Lung microvascular endothelial cell (primary cell): ENCODE measurements around the gene VWA8. TPM values are rescaled to one million over a fixed set of nuclear protein-coding genes. Genes with fewer than 3 reads are reported as not detected.
"Not testable (repeated sequence)": the region's sequence is repeated elsewhere in the genome, so short reads cannot be mapped to it uniquely, and the experiment has no call there.

Experiments used
- DNase-seq, 2 donors: peaks; one replicate each; pipeline versions ENCODE4 v3.0.0 to v3.0.0-alpha.2; 2010; ENCODE audit warnings: low read depth in 2 of 2
- total RNA-seq: library from RNA; depleted of rRNA; stranded (reverse); fragments of >200 nt; gene quantifications from 2 replicates; pipeline ENCODE4 v1.2.1, GENCODE V29; 2014

The VWA8 gene
- total RNA-seq, 1 donor from 2014 or later = 5.4 TPM

DNA sequence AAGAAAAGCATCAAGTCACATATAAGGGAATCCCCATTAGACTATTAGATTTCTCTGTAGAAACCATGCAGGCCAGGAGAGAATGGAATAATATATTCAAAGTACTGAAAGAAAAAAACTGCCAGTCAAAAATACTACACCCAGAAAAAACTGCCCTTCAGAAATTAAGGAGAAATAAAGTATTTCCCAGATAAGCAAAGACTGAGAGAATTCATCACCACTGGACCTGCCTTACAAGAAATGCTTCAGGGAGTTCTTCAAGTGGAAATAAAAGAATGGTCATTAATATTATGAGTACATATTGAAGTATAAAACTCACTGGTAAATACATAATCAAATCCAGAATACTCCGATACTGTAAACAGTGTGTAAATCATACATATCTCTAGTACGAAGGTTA lies 35.9 kb downstream of the VWA8 start:
- no peak for DNase-seq

DNA sequence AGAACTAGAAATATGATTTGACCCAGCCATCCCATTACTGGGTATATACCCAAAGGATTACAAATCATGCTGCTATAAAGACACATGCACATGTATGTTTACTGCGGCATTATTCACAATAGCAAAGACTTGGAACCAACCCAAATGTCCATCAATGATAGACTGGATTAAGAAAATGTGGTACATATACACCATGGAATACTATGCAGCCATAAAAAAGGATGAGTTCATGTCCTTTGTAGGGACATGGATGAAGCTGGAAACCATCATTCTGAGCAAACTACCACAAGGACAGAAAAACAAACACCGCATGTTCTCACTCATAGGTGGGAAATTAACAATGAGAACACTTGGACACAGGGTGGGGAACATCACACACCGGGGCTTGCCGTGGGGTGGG lies 38.0 kb downstream of the VWA8 start:
- not testable (repeated sequence) for DNase-seq

DNA sequence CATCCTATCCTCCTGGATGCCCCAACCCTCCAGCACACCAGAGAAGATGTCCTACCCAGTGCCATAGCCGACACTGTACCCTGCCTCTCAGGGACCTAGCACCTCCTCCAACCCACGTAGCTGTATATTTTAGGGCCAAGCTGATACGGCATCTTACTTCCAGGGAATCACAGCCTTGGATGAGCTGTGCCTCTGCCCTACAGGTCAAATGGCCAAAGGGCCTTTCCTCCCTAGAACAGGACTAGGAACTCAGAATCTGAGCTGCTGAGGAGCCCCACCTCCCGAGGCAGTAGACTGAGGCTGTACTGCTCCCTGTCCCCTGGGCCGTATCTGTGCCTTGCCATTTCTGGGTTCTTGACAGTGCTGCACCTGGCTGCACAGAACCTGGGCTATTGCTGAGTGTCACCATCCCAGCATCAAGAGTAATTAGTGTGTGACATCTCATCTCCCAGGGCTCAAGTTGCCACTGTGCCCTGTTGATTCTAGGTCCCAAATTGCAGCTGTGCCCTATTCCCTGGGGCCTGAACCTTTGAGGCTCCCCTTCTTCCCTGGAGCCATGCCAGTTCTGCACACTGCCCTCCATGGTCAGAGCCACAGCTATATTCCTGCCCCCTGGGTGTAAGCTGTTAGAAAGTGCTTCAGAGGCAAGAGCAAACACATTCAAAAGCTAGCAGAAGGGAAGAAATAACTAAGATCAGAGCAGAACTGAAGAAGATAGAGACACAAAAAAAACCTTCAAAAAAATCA lies 41.0 kb downstream of the VWA8 start:
- no peak for DNase-seq

DNA sequence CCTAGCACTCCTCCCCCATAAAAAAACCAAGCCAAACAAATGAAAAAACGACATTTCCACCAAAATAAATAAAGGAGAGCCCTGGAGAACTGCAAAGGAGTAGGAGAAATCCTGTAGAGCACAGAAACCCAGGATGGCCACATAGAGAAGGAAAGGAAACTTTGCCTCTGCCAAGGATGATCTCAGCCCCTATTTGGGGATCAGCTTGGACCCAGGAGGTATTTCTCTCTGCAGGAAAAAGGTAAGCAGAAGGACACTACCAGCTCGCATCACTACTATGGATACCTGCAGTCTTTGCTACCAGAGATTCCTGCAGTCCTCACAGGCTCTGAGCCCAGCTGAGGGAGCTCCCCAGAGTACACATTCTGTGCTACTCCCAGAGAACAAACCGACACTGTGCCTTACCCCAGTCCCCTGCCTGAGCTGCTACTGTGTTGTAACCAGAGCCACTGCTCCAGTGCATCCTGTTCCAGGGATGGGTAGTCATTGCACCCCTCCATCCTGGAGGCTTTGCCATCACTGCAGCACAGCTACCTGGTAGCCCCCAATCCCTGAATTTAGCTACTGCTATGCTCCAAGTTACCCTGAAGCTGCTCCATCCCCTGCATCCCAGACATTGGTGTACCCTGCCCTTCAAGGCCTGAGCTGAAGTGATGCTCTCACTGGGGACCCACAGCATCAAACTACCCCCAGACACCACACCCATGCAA lies 41.7 kb downstream of the VWA8 start:
- no peak for DNase-seq

DNA sequence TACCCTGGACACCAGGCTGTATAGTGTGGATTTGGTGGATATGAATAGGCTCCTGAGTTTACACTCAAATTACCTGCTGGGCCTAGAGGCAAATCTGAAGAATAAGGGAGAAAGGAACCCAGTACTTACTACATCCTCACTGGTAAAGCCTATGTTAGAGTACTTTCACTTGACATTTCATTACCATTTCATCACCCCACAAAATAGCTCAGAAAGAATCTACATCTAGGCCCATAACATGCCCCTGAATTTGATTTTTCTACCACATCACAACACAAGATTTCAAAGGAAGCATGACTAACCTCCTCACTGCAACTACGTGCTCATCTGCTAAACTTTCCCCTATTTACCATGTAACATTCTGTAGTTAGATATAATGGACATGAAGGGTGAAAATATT lies 43.3 kb downstream of the VWA8 start:
- DNase-seq = peak; percentile 47 to 74

DNA sequence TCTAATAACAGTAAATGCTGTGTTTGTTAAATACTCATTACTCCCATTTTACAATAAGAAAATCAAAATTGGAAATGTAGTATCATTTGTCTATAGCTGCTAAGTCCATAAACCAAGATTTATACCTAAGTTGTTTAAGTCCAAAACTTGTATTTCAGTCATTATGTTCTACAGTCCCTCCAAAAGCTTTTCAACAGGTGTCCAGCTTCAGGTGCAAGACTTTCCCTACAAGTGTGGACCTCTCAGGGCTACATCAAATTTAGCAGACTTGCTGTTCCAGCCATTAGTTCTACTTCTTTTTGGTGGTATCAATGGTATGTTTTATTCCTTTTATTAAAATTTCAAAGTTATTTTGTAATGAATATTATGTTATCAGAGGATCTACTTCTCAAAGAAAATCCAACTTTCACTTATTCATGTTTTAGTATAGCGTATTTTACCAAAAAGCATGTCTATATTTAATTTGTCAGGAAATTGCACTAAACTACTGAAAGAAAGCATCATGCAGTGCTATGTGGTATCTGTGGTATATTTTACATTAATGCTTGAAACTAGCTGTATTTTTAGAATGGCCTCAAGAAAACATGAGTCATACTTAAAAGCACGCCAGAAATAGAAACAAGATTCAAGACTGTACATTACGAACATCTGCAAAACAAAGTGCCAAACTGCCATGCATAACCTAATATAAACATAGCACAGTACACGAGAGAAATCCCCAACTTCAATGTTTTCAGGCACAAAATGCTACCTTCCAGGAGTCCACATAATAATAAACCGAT lies 44.5 kb downstream of the VWA8 start:
- DNase-seq = peak in 1 of 2 donors; percentile 84

DNA sequence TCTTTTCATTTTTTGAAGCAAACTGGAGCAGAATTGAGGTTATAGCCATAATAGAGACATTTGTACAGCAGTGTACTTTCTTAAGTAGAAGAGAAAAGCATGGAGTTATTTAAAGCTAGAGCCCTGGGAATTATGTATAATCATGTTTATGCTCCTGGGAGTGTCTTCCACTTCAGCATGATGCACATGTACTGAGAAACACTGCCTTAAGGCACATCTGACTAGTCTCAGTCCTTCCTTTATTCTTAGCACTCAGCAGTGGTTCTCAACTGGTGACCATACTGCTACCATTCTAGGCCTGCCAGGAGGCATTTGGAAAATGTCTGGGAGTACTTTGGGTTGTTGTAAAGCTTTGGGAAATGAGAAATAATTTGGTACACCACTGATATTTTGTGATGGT lies 45.8 kb downstream of the VWA8 start:
- no peak for DNase-seq

DNA sequence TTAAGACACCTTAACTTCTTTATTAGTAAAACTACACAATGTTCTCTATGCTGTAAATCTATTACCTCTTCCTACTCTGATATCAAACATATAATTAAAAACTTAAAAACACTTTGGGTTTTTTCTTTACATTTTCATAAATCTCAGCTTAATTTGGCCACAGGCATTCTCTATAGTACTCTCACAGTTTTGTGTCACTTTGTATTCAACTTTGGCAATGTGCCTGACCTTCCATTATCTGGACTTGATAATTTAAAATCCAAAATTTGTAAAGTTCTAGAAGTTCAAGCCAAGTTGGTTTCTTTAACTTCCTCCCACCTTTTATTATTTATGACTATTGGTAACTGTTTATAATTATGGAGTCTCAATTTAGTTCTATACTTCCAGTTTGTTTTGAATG lies 46.4 kb downstream of the VWA8 start:
- DNase-seq = no peak

DNA sequence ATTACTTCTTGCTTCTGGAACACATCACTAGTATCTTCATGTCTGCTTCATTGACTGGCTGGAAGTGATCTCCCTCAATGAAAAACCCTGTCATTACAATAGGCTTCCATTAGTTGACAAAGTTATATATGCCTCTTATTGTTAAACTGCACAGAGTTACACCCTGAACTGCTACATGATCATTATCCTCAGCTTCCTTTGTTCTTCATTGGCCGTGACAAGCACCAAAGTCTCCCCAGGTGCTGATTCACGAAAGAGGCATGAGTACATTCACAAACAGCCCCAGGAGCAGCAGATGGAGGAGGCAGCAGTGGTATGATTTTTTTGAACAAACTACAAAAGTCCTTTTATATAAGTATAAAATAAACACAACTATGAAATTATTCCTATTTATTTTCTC lies 51.4 kb downstream of the VWA8 start:
- DNase-seq = no peak

DNA sequence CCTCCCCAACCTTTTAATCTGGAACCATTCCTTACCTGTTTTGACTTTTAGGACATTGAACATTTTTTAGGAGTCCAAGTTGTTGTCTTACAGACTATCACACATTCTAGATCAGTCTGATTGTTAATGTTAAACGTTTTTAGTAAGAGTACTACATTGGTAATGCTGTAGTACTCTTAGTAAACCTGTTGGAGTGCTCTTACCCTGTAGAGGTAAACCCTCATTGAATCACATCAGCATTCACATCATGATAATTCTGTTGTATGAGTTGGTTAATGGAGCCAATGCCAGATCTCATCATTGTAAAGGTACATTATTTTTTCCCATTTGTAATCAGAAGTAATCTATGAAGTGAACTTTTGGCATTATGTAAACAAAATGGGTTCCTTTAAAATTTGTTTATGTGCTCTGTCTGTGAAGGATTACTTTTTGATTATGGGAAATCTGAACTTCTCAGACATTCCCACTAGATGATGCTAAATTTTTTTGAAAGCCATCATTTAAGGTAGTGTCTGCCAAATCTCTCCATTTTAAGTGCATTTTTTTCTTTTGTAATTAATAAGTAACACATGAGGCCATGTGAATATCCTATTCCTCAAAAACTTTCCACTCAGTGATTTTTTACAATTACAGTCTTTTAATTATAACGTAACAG lies 55.2 kb downstream of the VWA8 start:
- DNase-seq = peak; percentile 46 to 47

DNA sequence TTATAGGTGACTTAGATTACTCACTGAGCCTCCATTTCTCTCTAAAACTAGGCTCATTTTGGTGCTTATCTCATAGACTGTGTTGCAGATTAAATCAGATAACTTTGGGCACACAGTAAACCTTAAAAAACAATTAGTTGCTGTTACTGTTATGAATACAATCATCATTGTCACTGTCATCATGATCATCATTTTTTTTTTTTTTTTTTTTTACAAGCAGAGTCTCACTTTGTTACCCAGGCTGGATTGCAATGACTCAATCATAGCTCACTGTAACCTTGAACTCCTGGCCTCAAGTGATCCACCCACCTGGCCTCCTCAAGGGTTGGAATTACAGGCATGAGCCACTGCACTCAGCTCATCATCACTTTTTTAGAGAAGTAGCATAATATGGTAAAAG lies 60.0 kb downstream of the VWA8 start:
- no peak for DNase-seq

DNA sequence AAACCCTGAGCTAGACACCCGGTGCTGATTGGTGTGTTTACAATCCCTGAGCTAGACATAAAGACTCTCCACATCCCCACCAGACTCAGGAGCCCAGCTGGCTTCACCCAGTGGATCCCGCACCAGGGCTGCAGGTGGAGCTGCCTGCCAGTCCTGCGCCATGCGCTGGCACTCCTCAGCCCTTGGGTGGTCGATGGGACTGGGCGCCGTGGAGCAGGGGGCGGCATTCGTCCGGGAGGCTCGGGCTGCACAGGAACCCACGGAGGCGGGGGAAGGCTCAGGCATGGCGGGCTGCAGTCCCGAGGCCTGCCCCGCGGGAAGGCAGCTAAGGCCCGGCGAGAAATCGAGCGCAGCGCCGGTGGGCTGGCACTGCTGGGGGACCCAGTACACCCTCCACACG lies 62.5 kb downstream of the VWA8 start:
- DNase-seq = not testable (repeated sequence)

DNA sequence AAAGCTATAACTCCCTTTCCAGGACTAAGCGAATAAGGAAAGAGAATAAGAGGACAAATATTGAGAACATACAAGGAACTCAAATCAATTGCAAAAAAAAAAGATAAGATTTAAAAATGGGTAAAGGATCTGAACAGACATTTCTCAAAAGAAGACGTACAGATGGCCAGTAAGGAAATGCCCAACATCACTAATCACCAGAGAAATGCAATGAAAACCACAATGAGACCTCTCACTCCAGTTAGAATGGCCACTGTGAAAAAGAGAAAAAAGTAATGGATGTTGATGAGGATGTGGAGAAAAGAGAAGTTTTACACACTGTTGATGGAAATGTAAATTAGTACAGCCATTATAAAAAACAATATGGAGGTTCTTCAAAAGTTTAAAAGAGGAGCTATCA lies 63.8 kb downstream of the VWA8 start:
- peak in 1 of 2 donors; percentile 35 for DNase-seq

DNA sequence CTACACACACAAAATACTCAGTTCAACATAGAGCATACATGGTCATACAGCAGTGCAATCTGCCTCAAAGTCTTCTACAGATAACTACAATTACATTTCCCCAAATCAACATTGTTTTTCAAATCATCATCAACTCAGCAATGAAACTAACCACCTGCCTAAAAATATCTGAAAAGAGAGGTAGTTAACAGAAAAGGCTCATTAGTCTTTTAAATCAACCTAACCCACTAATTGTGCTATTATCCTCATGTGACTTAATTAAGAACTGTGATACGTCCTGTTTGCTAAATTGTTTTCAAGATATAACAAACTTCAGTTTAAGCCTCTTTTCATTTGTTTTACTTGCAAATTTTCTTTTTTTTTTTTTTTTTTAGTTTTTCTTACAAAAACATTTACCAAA lies 65.4 kb downstream of the VWA8 start:
- no peak for DNase-seq

DNA sequence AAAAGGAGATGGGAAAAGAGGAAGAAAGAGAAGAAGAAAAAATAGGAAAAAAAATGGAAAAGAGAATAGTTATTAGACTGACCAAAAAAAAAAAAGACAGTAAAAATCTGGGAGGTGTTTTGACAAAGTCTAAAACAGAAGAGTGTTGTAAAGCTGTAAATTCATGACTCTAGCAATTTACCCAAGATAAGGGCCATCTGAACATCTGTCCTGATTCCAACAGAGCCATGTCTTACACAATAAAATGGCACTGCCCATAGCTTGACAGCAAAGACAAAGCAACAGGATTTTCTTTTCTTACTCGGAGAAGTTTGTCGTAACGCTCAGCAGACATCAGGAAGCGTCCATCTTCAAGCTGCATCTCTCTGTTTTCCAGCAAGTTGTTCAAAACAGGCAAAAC lies 69.8 kb downstream of the VWA8 start:
- no peak for DNase-seq

DNA sequence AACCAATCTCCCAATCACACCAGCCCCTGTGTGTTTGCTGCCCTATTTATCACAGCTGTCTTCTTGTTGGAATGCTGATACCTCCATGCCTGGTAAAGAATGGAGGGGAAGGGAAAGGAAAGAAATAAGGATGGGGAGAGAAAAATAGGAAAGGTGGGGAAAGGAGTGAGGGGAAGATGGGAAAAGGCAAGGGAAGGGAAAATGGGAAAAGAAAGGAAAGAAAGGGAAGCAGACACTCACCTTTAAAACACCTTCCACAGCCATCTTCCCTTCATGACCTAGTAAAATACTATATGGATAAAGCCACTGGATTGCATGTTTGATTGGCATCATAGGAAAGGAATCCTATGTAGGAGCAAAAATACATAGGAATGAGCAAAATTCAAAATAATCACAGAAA lies 77.8 kb downstream of the VWA8 start:
- DNase-seq = no peak

DNA sequence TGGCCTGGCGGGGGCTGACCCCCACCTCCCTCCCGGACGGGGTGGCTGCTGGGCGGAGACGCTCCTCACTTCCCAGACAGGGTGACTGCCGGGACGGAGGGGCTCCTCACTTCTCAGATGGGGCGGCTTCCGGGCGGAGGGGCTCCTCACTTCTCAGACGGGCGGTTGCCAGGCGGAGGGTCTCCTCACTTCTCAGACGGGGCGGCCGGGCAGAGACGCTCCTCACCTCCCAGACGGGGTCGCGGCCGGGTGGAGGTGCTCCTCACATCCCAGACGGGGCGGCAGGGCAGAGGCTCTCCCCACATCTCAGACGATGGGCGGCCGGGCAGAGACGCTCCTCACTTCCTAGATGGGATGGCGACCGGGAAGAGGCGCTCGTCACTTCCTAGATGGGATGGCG lies 79.0 kb downstream of the VWA8 start:
- not testable (repeated sequence) for DNase-seq

DNA sequence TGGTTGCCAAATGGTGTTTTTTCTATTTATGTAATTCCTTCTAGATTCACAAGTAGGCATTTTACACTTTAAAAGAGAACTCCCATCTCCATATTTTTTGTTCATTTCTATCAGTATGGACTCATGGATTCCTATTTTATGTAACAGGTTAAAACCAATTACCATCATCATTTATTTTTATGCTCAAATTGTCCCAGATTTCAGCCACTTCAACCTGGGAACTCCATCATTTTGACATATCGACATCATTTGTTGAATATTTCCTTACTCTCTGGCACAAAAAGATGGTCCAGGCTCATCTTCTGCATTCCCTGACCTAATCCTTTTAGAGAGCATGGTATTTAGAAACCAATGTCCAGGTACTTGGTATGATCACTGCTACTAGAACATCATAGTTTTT lies 79.9 kb downstream of the VWA8 start:
- DNase-seq = no peak

DNA sequence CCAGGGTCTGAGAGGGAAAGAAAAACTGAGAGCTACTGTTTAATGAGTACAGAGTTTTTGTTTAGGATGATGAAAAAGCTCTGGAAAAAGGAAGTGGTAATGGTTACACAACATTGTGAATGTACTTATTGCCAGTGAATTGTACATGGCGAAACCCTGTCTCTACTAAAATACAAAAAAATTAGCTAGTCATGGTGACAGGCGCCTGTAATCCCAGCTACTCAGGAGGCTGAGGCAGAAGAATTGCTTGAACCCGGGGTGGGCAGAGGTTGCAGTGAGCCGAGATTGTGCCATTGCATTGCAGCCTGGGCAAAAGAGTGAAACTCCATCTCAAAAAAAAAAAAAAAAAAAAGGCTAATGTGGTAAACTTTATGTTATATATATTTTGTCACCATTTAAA lies 96.3 kb downstream of the VWA8 start:
- DNase-seq = no peak

DNA sequence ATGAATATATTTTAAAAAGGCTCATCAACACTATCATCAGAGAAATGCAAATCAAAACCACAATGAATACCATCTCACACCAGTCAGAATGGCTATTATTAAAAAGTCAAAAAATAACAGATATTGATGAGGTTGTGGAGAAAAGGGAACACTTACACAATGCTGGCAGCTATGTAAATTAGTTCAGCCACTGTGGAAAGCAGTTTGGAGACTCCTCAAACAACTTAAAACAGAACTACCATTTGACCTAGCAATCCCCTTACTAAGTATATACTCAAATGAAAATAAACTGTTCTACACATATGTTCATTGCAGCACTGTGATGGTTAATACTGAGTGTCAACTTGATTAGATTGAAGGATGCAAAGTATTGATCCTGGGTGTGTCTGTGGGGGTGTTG lies 98.2 kb downstream of the VWA8 start:
- not testable (repeated sequence) for DNase-seq

DNA sequence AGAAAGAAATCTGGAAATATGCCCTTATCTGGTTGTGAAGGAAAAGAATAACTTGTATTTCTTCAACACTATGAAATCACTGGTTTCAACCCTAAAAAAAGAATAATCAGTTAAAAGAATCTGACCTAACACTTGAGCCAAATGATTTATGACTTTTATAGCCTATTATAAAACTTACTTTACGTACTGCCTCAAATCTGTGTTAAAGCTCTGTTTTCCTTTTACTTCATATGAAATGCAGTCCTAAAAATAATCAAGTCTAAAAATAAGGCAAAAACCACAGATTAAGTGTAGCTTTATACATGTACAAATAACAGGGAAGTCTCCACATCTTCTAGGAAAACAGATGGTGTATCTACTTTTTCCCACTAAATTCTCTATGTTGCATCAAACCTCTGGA lies 101.3 kb downstream of the VWA8 start:
- DNase-seq = no peak

DNA sequence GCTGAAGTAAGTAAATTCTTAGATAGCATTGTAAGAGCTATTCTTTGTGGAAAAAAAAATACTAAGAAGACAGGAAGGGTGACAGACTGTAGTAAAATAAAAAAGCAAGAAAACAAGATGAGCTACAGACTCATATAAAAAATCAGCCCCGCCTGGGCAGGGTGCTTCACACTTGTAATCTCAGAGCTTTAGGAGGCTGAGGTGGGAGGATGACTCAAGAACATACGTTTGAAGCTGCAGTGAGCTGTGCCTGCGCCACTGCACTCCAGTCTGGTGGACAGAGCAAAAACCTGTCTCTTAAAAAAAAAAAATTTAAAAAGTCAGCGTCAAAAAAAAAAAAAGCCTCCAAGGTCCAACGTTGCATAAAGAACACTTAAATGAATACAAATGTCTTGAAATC lies 102.1 kb downstream of the VWA8 start:
- no peak for DNase-seq
